GM10248 (cell line): Measurements from ENCODE around the gene IL17A.
A peak's percentile ranks its signal among the peaks of the same experiment; 100 is the strongest.
"Not testable (repeated sequence)": the region's sequence is repeated elsewhere in the genome, so short reads cannot be mapped to it uniquely, and the experiment has no call there.

Experiments used
- CTCF ChIA-PET: fragments of 300-600 bp; sonication (Branson Sonifier 250); formaldehyde crosslinking; extraction: SDS; loops from one replicate; lab custom pipeline; 2021; ENCODE audit warnings: antibody characterized with exemption; lab: Yijun Ruan, JAX
- POLR2A ChIA-PET: fragments of 350-650 bp; sonication (Branson Sonifier 250); formaldehyde crosslinking; extraction: SDS; loops from one replicate; lab custom pipeline; 2020; ENCODE audit warnings: antibody characterized with exemption; lab: Yijun Ruan, JAX
- DNase-seq: peaks from one replicate; pipeline ENCODE4 v3.0.0; 2012; ENCODE audit errors: extremely low spot score
- TF ChIP-seq, protein P1 (sequence below): IDR thresholded peaks from 2 replicates; pipeline ENCODE4 v1.5.1; 2012; ENCODE audit warnings: mild to moderate bottlenecking, low read depth; ENCODE audit errors: extremely low read depth, missing control alignments, control extremely low read depth

IL17A gene

DNA sequence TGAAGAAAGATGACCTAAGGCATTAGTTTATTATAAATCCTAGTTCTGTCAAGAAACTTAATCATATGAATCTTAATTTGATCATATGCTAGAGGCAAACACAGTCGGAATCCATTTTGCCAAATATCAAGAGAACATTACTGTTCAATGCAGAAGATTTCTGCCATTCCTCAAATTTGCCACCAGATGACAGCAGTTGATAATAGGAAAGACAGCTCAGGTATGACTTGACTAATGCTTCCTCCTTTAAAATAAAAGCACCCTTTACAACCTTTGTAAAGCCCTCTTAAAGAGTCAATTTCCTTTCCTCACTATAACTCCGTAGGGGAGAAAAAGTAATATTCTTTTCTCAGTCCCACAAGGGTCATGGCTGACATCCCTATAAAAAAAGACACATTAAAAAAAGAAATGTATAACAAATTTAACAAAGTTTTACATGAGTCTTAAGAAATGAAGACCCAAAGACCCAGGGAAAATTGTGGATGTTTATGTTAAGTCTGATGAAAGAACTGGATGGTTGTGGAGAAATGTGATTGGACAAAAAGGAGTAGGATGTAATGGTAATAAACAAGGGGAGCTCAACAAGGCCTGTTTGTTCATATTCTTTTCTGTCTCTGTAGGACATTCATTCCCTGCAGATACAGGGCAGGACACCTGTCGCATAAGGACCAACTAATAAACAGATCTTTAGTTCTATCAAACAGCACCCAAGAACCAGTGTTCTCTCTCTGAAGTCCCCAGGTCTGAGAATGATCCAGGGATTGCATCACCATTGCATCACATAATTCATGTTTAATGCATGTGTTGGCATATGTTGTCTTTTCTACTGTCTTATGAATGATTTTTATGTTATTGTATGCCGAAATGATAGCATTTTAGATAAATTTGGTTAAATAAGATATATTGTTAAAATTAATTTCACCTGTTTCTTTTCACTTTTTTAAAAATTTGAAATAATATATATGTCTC, 23.0 kb upstream of the IL17A start:
- TF ChIP-seq, protein P1, sequence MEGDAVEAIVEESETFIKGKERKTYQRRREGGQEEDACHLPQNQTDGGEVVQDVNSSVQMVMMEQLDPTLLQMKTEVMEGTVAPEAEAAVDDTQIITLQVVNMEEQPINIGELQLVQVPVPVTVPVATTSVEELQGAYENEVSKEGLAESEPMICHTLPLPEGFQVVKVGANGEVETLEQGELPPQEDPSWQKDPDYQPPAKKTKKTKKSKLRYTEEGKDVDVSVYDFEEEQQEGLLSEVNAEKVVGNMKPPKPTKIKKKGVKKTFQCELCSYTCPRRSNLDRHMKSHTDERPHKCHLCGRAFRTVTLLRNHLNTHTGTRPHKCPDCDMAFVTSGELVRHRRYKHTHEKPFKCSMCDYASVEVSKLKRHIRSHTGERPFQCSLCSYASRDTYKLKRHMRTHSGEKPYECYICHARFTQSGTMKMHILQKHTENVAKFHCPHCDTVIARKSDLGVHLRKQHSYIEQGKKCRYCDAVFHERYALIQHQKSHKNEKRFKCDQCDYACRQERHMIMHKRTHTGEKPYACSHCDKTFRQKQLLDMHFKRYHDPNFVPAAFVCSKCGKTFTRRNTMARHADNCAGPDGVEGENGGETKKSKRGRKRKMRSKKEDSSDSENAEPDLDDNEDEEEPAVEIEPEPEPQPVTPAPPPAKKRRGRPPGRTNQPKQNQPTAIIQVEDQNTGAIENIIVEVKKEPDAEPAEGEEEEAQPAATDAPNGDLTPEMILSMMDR, result peak; percentile 74
- POLR2A ChIA-PET, result no interaction called here

DNA sequence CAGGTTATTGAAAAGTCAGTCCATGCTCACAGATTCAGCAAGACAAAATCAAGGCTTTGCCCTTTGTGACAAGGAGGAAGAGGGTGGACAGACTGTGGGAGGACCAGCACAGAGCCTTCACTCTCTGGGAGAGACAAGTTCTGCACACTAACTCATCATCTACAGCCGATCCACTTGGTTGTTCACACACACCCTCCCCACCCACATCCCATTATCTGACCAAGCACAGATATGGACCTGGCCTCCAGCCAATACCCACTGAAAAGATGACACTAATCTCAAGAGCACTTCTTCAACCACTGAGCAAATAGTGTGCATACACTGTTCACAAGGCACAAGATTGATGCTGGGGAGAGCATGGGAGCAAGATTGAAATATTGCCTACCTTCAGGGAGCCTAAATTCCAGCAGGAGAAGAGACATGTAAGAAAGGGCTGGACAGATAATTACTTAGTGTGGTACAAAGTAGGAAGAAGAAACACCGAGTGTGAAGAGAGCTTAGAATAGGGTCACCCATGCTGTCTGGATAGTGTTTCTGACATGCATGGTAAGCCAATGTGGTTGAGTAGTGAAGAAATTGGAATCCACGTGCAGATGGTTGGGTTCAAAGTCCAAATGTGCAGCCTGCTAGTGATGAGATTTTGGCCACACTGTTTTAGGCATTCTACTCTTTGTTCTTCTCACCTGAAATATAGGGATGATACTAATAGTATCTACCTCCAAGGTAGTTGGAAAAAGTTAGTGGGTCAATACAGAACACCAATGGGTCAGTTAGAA, 21.7 kb upstream of the IL17A start:
- POLR2A ChIA-PET, result no interaction called here

More for the DNA sequence above, 23.0 kb upstream of the IL17A start:
- CTCF ChIA-PET, result interaction anchor here (0.8 to 8.4 kb wide), 20 partner anchors 9 to 331 kb away, joined by 3 to 164 read pairs (median 6); partner anchors contain the start of gene IL17A
- DNase-seq, result peak; percentile 30

DNA sequence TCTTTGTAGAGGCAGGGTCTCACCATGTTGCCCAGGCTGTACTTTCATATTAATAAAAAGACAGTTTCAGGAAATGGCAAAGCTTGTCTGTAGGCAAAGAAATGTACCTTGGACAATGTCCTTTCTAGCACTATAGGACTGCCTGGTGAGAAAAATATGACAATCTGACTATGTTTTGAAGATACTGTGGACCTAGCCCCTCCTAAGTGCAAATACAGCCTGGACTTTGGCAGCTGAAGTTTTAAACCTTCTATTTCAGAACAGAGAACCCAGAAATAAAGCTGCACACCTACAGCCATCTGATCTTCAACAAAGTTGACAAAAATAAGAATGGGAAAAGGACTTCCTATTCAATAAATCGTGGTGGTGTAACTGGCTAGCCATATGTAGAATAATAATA, 18.9 kb upstream of the IL17A start:
- TF ChIP-seq, protein P1, result no peak
- ChIA-PET CTCF (interaction anchor here (1.3 to 8.4 kb wide), 4 partner anchors 9 to 95 kb away, joined by 3 to 164 read pairs (median 10); no protein-coding TSS in a partner anchor), POLR2A (no interaction called here)
- no peak for DNase-seq

More for the DNA sequence above, 21.7 kb upstream of the IL17A start:
- DNase-seq, result no peak
- CTCF ChIA-PET, result interaction anchor here (0.7 to 8.4 kb wide), 10 partner anchors 9 to 501 kb away, joined by 3 to 164 read pairs (median 14); no protein-coding TSS in a partner anchor
- TF ChIP-seq, protein P1, result no peak

DNA sequence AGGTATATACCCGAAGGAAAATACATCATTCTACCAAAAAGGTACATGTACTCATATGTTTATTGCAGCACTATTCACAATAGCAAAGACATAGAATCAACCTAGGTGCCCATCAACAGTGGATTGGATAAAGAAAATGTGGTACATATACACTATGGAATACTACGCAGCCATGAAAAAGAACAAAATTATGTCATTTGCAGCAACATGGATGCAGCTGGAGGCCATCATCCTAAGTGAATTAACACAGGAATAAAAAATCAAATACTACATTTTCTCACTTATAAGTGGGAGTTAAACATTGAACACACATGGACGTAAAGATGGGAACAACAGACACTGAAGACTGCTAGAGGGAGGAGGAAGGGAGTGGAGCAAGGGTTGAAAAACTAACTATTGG, 17.8 kb upstream of the IL17A start:
- DNase-seq, CTCF ChIA-PET, POLR2A ChIA-PET: not testable (repeated sequence)

DNA sequence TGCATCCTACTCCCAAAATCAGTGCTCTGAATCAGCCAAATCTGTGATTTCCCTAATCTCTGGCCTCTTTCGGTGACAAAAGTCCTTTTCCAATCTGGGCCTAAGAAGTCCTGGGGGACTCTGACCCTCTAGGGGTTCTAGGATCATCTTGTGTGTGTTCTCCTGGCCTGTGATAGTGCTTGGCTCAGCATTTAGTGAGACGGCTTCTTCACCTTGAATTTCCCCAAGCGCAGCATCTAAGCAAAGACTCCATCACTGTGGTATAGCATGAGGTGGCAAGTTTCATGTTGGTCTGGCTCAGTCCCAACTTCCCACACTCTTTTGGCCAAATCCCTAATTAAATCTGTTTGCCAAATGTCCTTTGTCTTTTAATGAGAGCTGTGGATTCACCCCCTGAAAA, 12.1 kb upstream of the IL17A start:
- DNase-seq, result no peak
- TF ChIP-seq, protein P1, result no peak
- CTCF ChIA-PET, result interaction anchor here (1.0 to 5.5 kb wide), 5 partner anchors 9 to 60 kb away, joined by 3 to 38 read pairs (median 6); partner anchors contain the start of gene IL17A
- POLR2A ChIA-PET, result no interaction called here

DNA sequence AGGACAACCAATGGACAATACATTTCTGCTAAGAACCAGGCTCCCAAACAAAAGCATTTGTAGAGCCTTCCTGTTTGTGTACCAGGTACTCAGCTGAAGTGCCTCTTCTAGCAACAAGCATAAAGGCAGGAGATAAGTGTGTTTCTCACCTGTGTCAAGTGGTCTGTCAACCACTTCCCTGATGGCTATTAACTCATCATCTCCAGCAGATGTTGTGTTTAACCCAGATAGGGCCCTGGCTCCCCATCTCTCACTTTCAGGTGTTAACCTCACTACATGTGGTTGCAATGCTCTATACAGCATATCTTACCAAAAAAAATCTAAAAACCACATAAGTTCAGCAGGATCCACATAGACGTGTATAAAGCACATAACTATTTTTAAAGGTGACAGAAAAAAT, 9.6 kb upstream of the IL17A start:
- POLR2A ChIA-PET, result no interaction called here
- TF ChIP-seq, protein P1, result no peak
- no peak for DNase-seq
- CTCF ChIA-PET, result interaction anchor here (1.0 to 2.2 kb wide), 4 partner anchors 10 to 88 kb away, joined by 3 to 7 read pairs (median 3); partner anchors contain the start of gene IL17A
